ENCODE measurements around the gene TBCA. TPM values are rescaled to one million over a fixed set of nuclear protein-coding genes. Genes with fewer than 3 reads are reported as not detected.

TBCA gene
- total RNA-seq, 1 experiment from 2014 or later, result 330 TPM

GRCh38 chr5:77797136-77797535, 21.0 kb upstream of the TBCA start:
- H3K4me3 Mint-ChIP-seq (ENCODE audit: unreplicated experiment), result no peak overlapping the region
- Histone ChIP-seq H3K4me1 (no peaks in the 10 kb centered on the region), H3K9me3 (no peaks in the 10 kb centered on the region; the same call in 1 of the 2 replicates), H3K27me3 (replicated peaks; ENCODE audit: control insufficient read depth, insufficient read depth, low read length) (no peaks in the 10 kb centered on the region), H3K36me3 (ENCODE audit: control insufficient read depth, insufficient read depth, low read length) (no peaks in the 10 kb centered on the region), H3K4me3 (ENCODE audit: low read depth, low read length) (no peak overlapping the region)
- H3K27me3 Mint-ChIP-seq (ENCODE audit: insufficient read depth, unreplicated experiment), result peaks cover 6% of the 10 kb centered on the region
- no peaks in the 10 kb centered on the region for H3K4me1 Mint-ChIP-seq (ENCODE audit: low read depth, unreplicated experiment)
- ChIA-PET POLR2A (no interaction called here), CTCF (no interaction called here)
- no peak for TF ChIP-seq CTCF (IDR thresholded peaks at IDR 0.05; ENCODE audit: insufficient read depth in 1 of 2, low read depth in 1 of 2, low read length in 1 of 2, severe bottlenecking in 1 of 2, unreplicated experiment in 1 of 2)
- no peaks in the 10 kb centered on the region for H3K36me3 Mint-ChIP-seq (ENCODE audit: insufficient read depth, unreplicated experiment)
- BruUV-seq (replicated peaks), result no TSS peak
- no peak overlapping the region for H3K27ac Mint-ChIP-seq (ENCODE audit: unreplicated experiment)
- intact Hi-C loops (cut with micrococcal nuclease; ENCODE audit: unreplicated experiment), result no loop called here
- peaks cover 18% of the 10 kb centered on the region for H3K9me3 Mint-ChIP-seq (ENCODE audit: unreplicated experiment)
- no peak for DNase-seq

DNA sequence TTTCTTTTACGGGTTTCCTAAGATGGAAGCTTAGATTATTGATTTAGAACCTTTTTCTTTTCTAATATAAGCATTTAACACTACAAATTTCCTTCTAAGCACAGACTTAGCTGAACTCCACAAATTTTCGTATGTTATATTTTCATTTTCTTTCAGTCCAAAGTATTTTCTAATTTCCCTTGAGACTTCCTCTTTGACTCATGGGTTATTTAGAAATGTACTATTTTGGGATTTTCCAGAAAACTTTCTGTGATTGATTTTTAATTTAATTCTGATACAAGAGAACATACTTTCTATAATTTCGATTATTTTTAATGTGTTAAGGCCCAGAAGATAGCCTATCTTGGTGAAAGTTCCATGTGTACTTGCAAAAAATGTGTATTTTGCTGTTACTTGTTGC, 19.7 kb upstream of the TBCA start:
- Histone ChIP-seq H3K27me3 (replicated peaks; ENCODE audit: control insufficient read depth, insufficient read depth, low read length) (no peaks in the 10 kb centered on the region), H3K9me3 (no peaks in the 10 kb centered on the region; the same call in 1 of the 2 replicates), H3K4me3 (ENCODE audit: low read depth, low read length) (no peak overlapping the region), H3K4me1 (no peaks in the 10 kb centered on the region), H3K36me3 (ENCODE audit: control insufficient read depth, insufficient read depth, low read length) (no peaks in the 10 kb centered on the region)
- no peak for TF ChIP-seq CTCF (IDR thresholded peaks at IDR 0.05; ENCODE audit: insufficient read depth in 1 of 2, low read depth in 1 of 2, low read length in 1 of 2, severe bottlenecking in 1 of 2, unreplicated experiment in 1 of 2)
- Mint-ChIP-seq H3K4me3 (ENCODE audit: unreplicated experiment) (no peak overlapping the region), H3K36me3 (ENCODE audit: insufficient read depth, unreplicated experiment) (no peaks in the 10 kb centered on the region), H3K4me1 (ENCODE audit: low read depth, unreplicated experiment) (peaks cover 6% of the 10 kb centered on the region), H3K9me3 (ENCODE audit: unreplicated experiment) (peaks cover 12% of the 10 kb centered on the region), H3K27ac (ENCODE audit: unreplicated experiment) (no peak overlapping the region), H3K27me3 (ENCODE audit: insufficient read depth, unreplicated experiment) (peaks cover 8% of the 10 kb centered on the region)
- no TSS peak for BruUV-seq (replicated peaks)
- intact Hi-C loops (cut with micrococcal nuclease; ENCODE audit: unreplicated experiment), result no loop called here
- POLR2A ChIA-PET, result no interaction called here
- CTCF ChIA-PET, result no interaction called here
- DNase-seq, result no peak

DNA sequence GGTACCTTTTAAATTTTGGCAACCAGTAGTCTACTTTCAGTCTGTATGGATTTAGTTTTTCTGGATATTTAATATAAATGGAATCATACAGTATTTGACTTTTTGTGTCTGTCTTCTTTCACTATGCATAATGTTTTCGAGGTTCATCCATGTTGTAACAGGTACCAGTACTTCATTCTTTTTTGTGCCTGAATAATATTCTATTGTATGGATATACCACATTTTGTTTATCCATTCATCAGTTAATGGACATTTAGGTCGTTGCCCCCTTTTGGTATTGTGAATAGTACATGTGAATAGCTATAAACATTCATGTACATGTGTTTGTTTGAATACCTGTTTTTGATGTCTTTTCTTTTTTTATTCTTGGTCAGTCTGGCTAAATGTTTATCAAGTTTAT, 19.1 kb upstream of the TBCA start:
- no peaks in the 10 kb centered on the region; the same call in 1 of the 2 replicates for H3K9me3 ChIP-seq
- intact Hi-C loops (cut with micrococcal nuclease; ENCODE audit: unreplicated experiment), result no loop called here
- Mint-ChIP-seq H3K27ac (ENCODE audit: unreplicated experiment) (no peak overlapping the region), H3K9me3 (ENCODE audit: unreplicated experiment) (peaks cover 12% of the 10 kb centered on the region), H3K27me3 (ENCODE audit: insufficient read depth, unreplicated experiment) (peaks cover 8% of the 10 kb centered on the region), H3K4me1 (ENCODE audit: low read depth, unreplicated experiment) (peaks cover 6% of the 10 kb centered on the region), H3K4me3 (ENCODE audit: unreplicated experiment) (no peak overlapping the region), H3K36me3 (ENCODE audit: insufficient read depth, unreplicated experiment) (no peaks in the 10 kb centered on the region)
- H3K4me1 ChIP-seq, result no peaks in the 10 kb centered on the region
- POLR2A ChIA-PET, result no interaction called here
- no peak for TF ChIP-seq CTCF (IDR thresholded peaks at IDR 0.05; ENCODE audit: insufficient read depth in 1 of 2, low read depth in 1 of 2, low read length in 1 of 2, severe bottlenecking in 1 of 2, unreplicated experiment in 1 of 2)
- H3K36me3 ChIP-seq (ENCODE audit: control insufficient read depth, insufficient read depth, low read length), result no peaks in the 10 kb centered on the region
- no peak for DNase-seq
- no peaks in the 10 kb centered on the region for H3K27me3 ChIP-seq (replicated peaks; ENCODE audit: control insufficient read depth, insufficient read depth, low read length)
- no peak overlapping the region for H3K4me3 ChIP-seq (ENCODE audit: low read depth, low read length)
- CTCF ChIA-PET, result no interaction called here
- no TSS peak for BruUV-seq (replicated peaks)

Measured in Caco-2 (cell line).